ENCODE data around the gene DGCR8. TPM values are rescaled to one million over a fixed set of nuclear protein-coding genes. Genes with fewer than 3 reads are reported as not detected.
A peak's percentile ranks its signal among the peaks of the same experiment; 100 is the strongest.

Gene DGCR8
- total and polyA plus RNA-seq, 4 donors: 13.2 to 38.4 (median 26.2) TPM

DNA sequence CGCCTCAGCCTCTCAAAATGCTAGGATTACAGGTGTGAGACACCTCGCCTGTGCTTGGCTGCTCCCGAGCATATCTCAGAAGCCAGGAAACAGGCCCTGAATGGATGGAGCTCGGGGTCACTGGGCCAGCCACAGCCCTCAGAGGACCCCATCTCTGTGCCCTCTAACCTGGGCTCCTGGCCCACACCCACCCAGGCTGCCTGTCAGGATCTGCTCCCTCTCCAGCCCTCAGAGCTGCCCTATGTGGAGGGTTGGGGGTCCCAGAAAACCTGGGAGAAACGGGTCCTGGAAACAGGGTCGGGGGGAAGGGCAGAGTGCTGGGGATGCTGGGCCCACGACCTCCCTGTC lies 76.0 kb downstream of the DGCR8 start:
- Histone ChIP-seq H3K27ac (ENCODE audit: low read depth in 1 of 2, low read length in 1 of 2) (no peak overlapping the region), H3K27me3 (ENCODE audit: control insufficient read depth in 3 of 3, insufficient read depth in 3 of 3, low read length in 2 of 3) (no peaks in the 10 kb centered on the region), H3K9ac (ENCODE audit: insufficient read depth in 1 of 2, low read length in 2 of 2) (no peak overlapping the region), H3K4me3 (no peak overlapping the region), H3K36me3 (ENCODE audit: control insufficient read depth in 4 of 4, insufficient read depth in 4 of 4, low read length in 4 of 4) (no peaks in the 10 kb centered on the region), H3K9me3 (ENCODE audit: control insufficient read depth in 4 of 4, insufficient read depth in 3 of 4, low read length in 3 of 4) (no peaks in the 10 kb centered on the region), H3K4me1 (ENCODE audit: control insufficient read depth in 5 of 5, insufficient read depth in 5 of 5, low read length in 5 of 5) (no peaks in the 10 kb centered on the region)
- ATAC-seq (ENCODE audit: insufficient read depth, low FRiP score): no peak
- 65 to 68% methylated on average over 7 of the region's 7 CpGs for WGBS, 2 donors
- TF ChIP-seq, protein P1, sequence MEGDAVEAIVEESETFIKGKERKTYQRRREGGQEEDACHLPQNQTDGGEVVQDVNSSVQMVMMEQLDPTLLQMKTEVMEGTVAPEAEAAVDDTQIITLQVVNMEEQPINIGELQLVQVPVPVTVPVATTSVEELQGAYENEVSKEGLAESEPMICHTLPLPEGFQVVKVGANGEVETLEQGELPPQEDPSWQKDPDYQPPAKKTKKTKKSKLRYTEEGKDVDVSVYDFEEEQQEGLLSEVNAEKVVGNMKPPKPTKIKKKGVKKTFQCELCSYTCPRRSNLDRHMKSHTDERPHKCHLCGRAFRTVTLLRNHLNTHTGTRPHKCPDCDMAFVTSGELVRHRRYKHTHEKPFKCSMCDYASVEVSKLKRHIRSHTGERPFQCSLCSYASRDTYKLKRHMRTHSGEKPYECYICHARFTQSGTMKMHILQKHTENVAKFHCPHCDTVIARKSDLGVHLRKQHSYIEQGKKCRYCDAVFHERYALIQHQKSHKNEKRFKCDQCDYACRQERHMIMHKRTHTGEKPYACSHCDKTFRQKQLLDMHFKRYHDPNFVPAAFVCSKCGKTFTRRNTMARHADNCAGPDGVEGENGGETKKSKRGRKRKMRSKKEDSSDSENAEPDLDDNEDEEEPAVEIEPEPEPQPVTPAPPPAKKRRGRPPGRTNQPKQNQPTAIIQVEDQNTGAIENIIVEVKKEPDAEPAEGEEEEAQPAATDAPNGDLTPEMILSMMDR (IDR thresholded peaks at IDR 0.05; ENCODE audit: control extremely low read depth, extremely low read depth): no peak
- no peak for DNase-seq

DNA sequence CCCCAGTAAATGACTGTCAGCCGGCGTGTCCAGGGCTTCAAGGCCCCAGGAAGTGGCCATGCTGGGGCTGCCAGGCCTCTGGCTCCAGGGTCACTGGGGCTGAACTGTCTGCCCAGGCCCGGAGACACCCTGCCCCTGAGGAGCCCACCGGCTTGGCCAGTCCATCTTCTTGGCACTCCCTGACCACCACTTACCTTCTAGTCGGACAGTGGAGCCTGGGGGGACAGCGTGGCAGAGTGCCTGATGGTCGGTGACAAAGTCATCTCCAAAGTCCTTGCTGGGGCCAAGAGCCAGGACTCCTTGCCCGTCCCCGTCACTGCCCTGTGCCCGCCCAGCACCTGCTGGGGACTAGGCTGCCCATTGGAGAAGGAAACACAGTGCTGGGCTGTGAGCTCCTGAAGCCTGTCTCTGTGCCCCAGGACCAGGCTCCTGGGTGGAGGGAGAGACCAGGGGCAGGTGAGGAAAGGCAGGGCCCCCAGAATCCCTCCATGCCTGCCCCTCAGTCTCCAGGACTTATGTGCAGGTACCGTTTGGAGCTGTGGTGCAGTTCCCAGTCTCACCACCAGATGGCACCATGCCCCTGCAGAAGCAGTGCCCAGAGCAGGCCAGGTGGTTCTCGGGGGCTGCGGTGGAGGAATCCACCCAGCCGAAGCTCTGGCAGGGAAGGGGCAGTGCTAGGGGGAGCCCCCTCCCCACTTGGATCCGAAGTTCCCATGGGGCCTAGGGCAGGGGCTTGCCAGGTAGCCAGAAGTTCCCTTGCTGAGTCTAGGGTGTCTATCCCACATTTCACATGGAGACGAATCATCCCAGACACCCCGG lies 76.8 kb downstream of the DGCR8 start:
- no peak overlapping the region for H3K4me3 ChIP-seq
- no peak overlapping the region for H3K27ac ChIP-seq (ENCODE audit: low read depth in 1 of 2, low read length in 1 of 2)
- no peaks in the 10 kb centered on the region for H3K27me3 ChIP-seq (ENCODE audit: control insufficient read depth in 3 of 3, insufficient read depth in 3 of 3, low read length in 2 of 3)
- H3K36me3 ChIP-seq (ENCODE audit: control insufficient read depth in 4 of 4, insufficient read depth in 4 of 4, low read length in 4 of 4): no peaks in the 10 kb centered on the region
- peak; percentile 71 to 84 (median 83) for DNase-seq
- no peaks in the 10 kb centered on the region for H3K9me3 ChIP-seq (ENCODE audit: control insufficient read depth in 4 of 4, insufficient read depth in 3 of 4, low read length in 3 of 4)
- peak; percentile 83 for ATAC-seq (ENCODE audit: insufficient read depth, low FRiP score)
- 48 to 51% methylated on average over 17 of the region's 17 CpGs for WGBS, 2 donors
- H3K4me1 ChIP-seq (ENCODE audit: control insufficient read depth in 5 of 5, insufficient read depth in 5 of 5, low read length in 5 of 5): no peaks in the 10 kb centered on the region
- no peak overlapping the region for H3K9ac ChIP-seq (ENCODE audit: insufficient read depth in 1 of 2, low read length in 2 of 2)
- TF ChIP-seq, protein P1 (IDR thresholded peaks at IDR 0.05; ENCODE audit: control extremely low read depth, extremely low read depth): peak; percentile 100

DNA sequence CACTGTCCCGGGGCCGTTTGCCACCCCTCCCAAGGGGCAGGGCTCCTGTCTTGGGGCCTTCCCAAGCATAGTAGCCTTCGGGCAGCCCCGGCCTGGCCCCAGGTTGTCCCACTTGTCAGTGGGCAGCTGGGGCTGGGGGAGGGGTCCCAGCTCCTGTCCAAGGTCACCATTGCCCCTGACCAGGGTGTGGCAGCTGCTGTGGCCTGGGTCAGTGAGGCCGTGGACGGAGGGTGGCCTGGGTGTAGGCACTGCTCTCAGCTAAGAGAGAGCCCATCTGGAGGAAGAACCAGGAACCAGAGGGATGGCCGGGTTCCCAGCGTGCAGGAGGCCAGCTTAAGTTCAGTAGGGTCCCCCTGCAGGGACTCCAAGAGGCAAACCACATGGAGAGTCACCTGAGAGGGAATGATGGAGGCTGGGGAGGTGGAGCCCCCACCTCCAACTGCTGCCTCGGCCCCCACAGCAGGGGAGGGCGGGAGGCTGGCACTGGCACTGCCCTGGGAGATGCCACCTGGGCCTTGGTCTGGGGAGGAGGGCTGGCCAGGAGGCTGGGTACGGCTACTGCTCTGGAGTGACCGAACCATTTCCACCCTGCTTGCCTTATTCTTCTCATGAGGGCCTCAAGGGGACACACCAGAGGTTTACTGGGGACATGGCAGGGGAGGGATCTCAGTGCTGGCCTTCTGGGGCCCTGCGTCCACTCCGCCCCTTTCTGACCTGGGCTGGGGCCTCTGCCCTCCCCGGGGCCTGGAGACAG lies 77.6 kb downstream of the DGCR8 start:
- TF ChIP-seq, protein P1 (IDR thresholded peaks at IDR 0.05; ENCODE audit: control extremely low read depth, extremely low read depth): no peak
- no peak for DNase-seq

More for the DNA sequence above, 77.6 kb downstream of the DGCR8 start:
- WGBS, 2 donors: 62 to 71% methylated on average over 15 of the region's 15 CpGs
- Histone ChIP-seq H3K27ac (ENCODE audit: low read depth in 1 of 2, low read length in 1 of 2) (no peak overlapping the region), H3K36me3 (ENCODE audit: control insufficient read depth in 4 of 4, insufficient read depth in 4 of 4, low read length in 4 of 4) (no peaks in the 10 kb centered on the region), H3K9ac (ENCODE audit: insufficient read depth in 1 of 2, low read length in 2 of 2) (no peak overlapping the region), H3K9me3 (ENCODE audit: control insufficient read depth in 4 of 4, insufficient read depth in 3 of 4, low read length in 3 of 4) (no peaks in the 10 kb centered on the region), H3K27me3 (ENCODE audit: control insufficient read depth in 3 of 3, insufficient read depth in 3 of 3, low read length in 2 of 3) (no peaks in the 10 kb centered on the region), H3K4me1 (ENCODE audit: control insufficient read depth in 5 of 5, insufficient read depth in 5 of 5, low read length in 5 of 5) (no peaks in the 10 kb centered on the region), H3K4me3 (no peak overlapping the region)
- no peak for ATAC-seq (ENCODE audit: insufficient read depth, low FRiP score)

Data from lung (tissue), 12 donors.